Skeletal muscle tissue (tissue), 4 donors: ENCODE measurements around the gene VWA1. TPM values are rescaled to one million over a fixed set of nuclear protein-coding genes. Genes with fewer than 3 reads are reported as not detected.
"Not testable (repeated sequence)": the region's sequence is repeated elsewhere in the genome, so short reads cannot be mapped to it uniquely, and the experiment has no call there.

ENCODE experiments used
- H3K27ac ChIP-seq: one replicate; pipeline ENCODE4 v1.7.0; 2013; ENCODE audit warnings: mild to moderate bottlenecking, low read depth, low read length, inconsistent platforms
- H3K27me3 ChIP-seq, 3 donors: one replicate each; pipeline ENCODE4 v1.7.0; 2013; ENCODE audit warnings: low read length in 3 of 3; ENCODE audit not compliant: control insufficient read depth in 3 of 3, insufficient read depth in 3 of 3
- H3K36me3 ChIP-seq, 3 donors: one replicate each; pipeline ENCODE4 v1.7.0; 2013; ENCODE audit warnings: low read length in 3 of 3; ENCODE audit not compliant: control insufficient read depth in 3 of 3, insufficient read depth in 3 of 3
- H3K4me1 ChIP-seq, 3 donors: one replicate each; pipeline ENCODE4 v1.7.0; 2013; ENCODE audit warnings: low read length in 3 of 3, mild to moderate bottlenecking in 3 of 3; ENCODE audit not compliant: control insufficient read depth in 3 of 3, insufficient read depth in 3 of 3
- H3K4me3 ChIP-seq, 3 donors: one replicate each; pipeline ENCODE4 v1.7.0; 2013; ENCODE audit warnings: low read length in 3 of 3
- H3K9ac ChIP-seq, 3 donors: one replicate each; pipeline ENCODE4 v1.7.0; 2013; ENCODE audit warnings: low read length in 3 of 3, mild to moderate bottlenecking in 3 of 3, moderate library complexity in 2 of 3, low read depth in 1 of 3
- H3K9me3 ChIP-seq, 3 donors: one replicate each; pipeline ENCODE4 v1.7.0; 2013; ENCODE audit warnings: low read length in 3 of 3; ENCODE audit not compliant: control insufficient read depth in 3 of 3
- total RNA-seq: library from RNA; depleted of rRNA; stranded (reverse); fragments of >200 nt; gene quantifications from one replicate; pipeline ENCODE4 v1.2.3, GENCODE V29; 2014
- donor health status: Osteomylitis.

The VWA1 gene
- total RNA-seq, 1 donor from 2014 or later: 11.0 TPM

DNA sequence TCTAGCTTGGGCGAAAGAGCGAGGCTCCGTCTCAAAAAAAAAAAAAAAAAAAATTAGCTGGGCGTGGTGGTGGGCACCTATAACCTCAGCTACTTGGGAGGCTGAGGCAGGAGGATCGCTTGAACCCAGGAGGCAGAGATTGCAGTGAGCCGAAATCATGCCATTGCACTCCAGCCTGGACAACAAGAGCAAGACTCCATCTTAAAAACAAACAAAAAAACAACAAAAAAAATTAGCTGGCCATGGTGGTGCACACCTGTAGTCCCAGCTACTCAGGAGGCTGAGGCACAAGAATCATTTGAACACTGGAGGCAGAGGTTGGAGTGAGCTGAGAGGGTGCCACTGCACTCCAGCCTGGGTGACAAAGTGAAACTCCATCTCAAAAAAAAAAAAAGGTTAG, 6.5 kb upstream of the VWA1 start:
- H3K9ac ChIP-seq, H3K36me3 ChIP-seq, H3K4me3 ChIP-seq, H3K9me3 ChIP-seq, H3K27ac ChIP-seq: not testable (repeated sequence)
- Histone ChIP-seq H3K4me1 (peaks cover 30 to 38% (median 38%) of the 10 kb centered on the region in 3 donors), H3K27me3 (peaks cover 0 to 12% (median 5%) of the 10 kb centered on the region in 3 donors)

DNA sequence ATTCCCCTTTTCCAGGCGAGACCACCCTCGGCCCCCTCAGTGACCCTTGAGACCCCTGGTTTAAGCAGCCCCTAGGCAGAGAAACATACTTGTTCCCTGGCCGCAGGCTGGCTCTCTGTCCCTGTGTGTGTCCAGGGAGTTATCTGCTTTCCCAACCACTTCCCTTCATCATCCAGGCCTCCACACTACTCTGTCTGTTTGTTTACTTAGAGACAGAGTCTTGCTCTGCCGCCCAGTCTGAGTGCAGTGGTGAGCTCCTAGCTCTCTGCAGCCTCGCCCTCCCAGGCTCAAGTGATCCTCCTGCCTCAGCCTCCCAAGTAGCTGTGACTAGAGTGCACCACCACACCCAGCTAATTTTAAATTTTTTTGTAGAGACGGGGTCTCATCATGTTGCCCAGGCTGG, 5.8 kb upstream of the VWA1 start:
- no peaks in the 10 kb centered on the region for H3K9me3 ChIP-seq
- no peak overlapping the region for H3K9ac ChIP-seq
- peaks cover 0 to 12% (median 5%) of the 10 kb centered on the region in 3 donors for H3K27me3 ChIP-seq
- no peak overlapping the region for H3K4me3 ChIP-seq
- peak overlapping the region; percentile 72 for H3K27ac ChIP-seq
- H3K36me3 ChIP-seq: no peaks in the 10 kb centered on the region
- H3K4me1 ChIP-seq: peaks cover 36 to 44% (median 42%) of the 10 kb centered on the region in 3 donors

DNA sequence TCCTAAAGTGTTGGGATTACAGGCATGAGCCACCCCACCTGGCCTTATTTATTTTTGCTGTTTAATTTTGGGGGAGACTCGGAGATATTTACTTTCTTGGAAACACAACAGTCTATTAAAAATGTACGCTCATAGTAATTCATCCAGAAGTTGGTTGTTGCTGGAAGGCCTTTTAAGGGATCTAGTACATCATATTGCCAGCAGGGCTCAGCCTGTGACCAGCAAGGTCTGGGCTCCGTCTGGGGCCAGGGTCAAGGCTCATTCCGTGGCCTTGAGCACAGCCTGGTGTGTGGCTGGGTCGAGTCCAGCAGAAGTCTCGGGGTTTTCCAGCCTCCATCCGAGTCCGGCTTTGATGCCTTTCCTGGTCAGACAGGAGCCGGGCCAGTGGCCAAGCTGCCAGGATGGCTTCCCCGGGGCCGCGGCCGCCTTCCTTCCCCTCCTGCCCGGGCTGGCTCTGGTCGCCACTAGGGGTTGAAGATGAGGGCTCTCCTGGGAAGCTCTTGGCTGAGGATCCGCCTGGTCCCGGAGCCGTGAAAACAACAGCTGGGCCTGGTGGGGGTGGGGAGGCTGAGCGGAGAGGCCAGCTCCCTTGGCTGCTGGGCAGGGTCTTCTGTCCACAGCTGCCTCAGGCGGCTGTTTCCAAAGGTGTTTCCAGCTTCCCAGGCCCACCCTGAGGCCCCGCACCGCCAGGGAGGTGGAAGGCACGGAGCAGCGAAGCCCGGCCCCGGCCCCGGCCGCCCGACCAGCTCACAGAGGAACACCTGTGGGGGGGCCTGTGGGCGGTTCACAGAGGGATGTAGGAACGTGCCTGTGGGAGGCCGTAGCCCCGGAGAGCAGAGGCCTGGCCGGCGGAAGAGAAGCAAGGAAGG, 5.1 kb upstream of the VWA1 start:
- peaks cover 43 to 50% (median 49%) of the 10 kb centered on the region in 3 donors for H3K4me1 ChIP-seq
- no peaks in the 10 kb centered on the region for H3K9me3 ChIP-seq
- peak overlapping the region in 2 of 3 donors; percentile 40 to 51 for H3K9ac ChIP-seq
- peaks cover 0 to 17% (median 5%) of the 10 kb centered on the region in 3 donors for H3K27me3 ChIP-seq
- no peak overlapping the region for H3K4me3 ChIP-seq
- H3K27ac ChIP-seq: peak overlapping the region; percentile 72
- H3K36me3 ChIP-seq: no peaks in the 10 kb centered on the region

DNA sequence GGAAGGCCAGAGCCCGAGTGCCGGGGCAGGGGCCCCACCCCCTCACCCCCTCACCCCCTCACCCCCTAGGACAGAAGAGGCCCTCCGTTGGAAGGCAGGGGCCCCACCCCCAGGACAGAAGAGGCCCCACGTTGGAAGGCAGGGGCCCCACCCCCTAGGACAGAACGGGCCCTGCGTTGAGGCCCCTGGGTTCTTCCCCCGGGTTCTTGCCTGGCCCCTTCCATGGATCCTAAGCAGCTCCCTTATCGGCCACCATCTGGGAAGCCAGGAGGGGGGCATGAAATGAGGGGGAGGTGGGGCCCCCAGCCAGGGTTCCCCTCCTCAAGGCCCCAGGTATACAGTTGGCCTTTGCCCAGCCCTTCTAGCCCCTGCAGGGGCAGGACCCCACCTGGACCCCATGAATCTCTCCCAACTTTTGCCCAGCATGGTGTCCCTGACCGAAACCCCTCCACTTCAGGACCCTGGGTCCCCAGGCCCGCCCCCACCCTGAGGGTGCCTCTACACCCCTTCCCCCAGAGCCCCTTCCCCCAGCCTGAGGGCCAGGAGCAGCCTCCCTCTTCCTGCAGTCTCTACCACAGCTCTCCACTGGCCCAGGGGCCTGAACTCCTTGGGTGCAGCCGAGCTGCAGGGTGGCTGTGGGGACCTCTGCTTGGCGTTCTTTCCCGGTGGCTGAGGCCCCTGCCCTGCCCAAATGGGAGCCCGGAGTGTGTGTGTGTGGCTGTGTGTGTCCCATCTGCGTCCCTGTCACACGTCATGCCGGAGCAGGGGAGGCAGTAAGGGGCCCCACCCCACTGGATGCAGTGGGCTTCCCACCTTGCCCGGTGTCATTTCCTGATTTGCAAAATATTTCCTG, 4.3 kb upstream of the VWA1 start:
- Histone ChIP-seq H3K9me3 (no peaks in the 10 kb centered on the region), H3K4me1 (peaks cover 48 to 55% (median 54%) of the 10 kb centered on the region in 3 donors)

DNA sequence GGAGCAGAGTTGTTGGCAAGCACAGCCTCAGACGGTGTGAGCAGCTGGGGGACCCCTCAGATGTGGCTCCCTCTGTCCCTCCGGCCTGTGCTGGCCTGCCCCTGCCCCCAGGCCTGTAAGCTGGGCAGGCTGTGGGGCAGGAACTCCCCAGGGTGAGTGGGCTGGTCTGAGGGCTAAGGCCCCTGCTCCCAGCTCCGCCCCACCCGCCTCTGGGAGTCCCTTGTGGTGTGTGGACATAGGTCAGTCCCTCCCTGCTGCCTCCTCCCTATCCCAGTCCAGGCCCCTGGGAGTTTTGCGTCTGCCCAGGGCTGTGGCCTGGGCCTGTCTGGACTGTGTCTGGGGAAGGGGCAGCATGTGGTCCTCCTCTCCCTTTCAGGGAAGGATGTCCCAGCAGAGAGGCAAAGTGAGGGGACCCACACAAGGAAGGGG, 3.6 kb upstream of the VWA1 start:
- no peaks in the 10 kb centered on the region for H3K36me3 ChIP-seq
- peak overlapping the region in 1 of 3 donors; percentile 33 for H3K9ac ChIP-seq
- no peak overlapping the region for H3K4me3 ChIP-seq
- peaks cover 54 to 62% (median 59%) of the 10 kb centered on the region in 3 donors for H3K4me1 ChIP-seq
- H3K27me3 ChIP-seq: peaks cover 0 to 26% (median 10%) of the 10 kb centered on the region in 3 donors
- no peaks in the 10 kb centered on the region for H3K9me3 ChIP-seq
- peak overlapping the region; percentile 82 for H3K27ac ChIP-seq

More for the DNA sequence above, 4.3 kb upstream of the VWA1 start:
- Histone ChIP-seq H3K36me3 (no peaks in the 10 kb centered on the region), H3K27me3 (peaks cover 0 to 20% (median 8%) of the 10 kb centered on the region in 3 donors), H3K9ac (peak overlapping the region in 1 of 3 donors; percentile 33), H3K27ac (peak overlapping the region; percentile 82), H3K4me3 (no peak overlapping the region)

DNA sequence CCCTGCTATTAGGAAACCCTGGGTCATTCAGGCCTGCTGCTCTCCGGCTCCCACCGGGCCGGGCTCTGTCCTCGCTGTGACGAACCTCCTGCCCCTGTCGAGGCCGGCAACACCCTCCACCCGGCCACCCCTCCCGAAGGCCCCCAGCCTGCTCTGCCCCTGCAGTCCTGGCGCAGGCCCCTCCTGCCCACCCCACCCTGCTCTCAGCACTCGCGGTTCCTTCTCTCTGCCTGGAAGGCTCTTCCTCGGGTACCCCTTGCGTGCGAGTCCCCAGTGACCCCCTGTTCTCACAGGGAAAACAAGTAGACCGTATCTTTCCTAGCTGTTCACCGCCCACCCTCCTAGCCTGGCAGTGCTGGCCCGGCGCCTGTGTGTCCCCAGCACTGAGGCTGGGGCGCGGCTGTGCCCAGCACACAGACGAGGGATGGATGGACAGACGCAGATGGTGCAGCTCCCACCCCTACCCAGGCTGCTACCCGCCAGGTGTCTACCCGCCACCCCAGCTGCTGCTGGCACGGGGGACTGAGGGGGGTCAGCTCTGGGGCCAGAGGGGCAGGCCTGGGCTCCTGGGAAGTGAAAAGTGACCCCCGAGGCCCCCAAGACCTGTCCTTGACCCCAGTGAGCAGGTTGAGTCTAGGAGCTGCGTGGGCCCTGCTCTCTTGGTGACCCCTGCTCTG, 3.1 kb upstream of the VWA1 start:
- Histone ChIP-seq H3K27me3 (peaks cover 0 to 31% (median 16%) of the 10 kb centered on the region in 3 donors), H3K4me1 (peaks cover 57 to 66% (median 64%) of the 10 kb centered on the region in 3 donors), H3K4me3 (no peak overlapping the region)

DNA sequence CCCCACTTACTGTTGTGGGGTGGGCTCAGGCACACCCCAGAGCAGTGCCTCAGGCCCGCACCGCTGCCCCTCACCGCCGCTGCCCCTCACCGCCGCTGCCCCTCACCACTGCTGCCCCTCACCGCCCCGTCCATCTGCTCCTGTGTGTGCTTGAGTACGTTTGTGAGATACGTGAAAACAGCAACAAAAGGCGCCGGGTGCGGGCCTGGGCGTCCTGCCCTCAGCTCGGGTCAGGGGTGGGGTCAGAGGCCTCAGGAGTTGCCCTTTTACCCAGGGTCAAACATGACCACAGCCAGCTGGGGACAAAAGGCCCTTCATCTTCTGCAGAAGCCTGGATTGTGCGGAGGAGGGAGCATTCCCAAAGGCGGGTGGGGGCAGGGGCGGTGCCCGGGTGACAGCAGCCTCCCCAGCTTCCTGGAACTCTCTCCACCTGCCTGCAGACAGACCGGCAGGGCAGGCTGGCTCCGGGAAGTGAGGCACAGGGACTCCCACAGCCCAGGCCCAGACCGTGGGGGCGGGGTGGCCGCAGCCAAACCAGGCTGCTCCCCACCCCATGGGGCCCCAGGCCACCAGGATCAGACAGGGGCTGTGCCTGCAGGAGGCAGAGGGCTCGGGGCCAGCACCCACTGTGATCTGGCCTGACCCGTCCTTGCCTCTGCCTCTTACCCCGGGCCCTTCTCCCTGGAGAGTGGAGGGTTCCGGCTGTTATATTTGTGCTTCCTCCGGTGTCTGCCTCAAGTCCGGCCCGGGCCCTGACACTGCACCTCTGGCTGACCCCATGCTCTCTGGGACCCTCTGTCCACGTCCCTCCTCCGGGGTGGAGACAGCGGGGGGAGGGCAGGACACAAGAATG, 2.3 kb upstream of the VWA1 start:
- Histone ChIP-seq H3K4me1 (peaks cover 57 to 68% (median 66%) of the 10 kb centered on the region in 3 donors), H3K9me3 (no peaks in the 10 kb centered on the region), H3K27ac (peak overlapping the region; percentile 82), H3K9ac (peak overlapping the region in 2 of 3 donors; percentile 25 to 45), H3K4me3 (peak overlapping the region in 1 of 3 donors; percentile 2), H3K36me3 (no peaks in the 10 kb centered on the region), H3K27me3 (peaks cover 0 to 37% (median 17%) of the 10 kb centered on the region in 3 donors)

More for the DNA sequence above, 3.1 kb upstream of the VWA1 start:
- no peaks in the 10 kb centered on the region for H3K9me3 ChIP-seq
- H3K27ac ChIP-seq: peak overlapping the region; percentile 82
- H3K9ac ChIP-seq: peak overlapping the region in 1 of 3 donors; percentile 45
- H3K36me3 ChIP-seq: no peaks in the 10 kb centered on the region

DNA sequence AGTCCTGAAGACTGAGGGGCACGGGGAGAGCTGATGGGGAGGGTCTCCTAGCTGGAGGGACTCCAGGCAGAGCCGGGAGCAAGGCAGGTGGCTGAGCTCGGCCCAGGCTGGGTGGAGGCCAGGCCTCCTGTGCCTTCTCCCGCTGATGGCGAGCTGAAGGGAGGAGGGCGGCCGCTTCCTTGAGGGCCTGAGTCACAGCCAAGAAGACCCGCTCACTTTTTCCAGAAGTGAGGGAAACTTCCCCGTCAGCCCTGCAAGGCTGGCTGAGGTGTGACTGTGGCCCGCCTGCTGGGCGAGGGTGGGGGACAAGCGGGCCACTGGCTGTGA, 1.7 kb upstream of the VWA1 start:
- Histone ChIP-seq H3K4me3 (peak overlapping the region in 1 of 3 donors; percentile 2), H3K27ac (peak overlapping the region; percentile 82), H3K36me3 (no peaks in the 10 kb centered on the region), H3K9ac (peak overlapping the region in 2 of 3 donors; percentile 25 to 45), H3K4me1 (peaks cover 57 to 68% (median 66%) of the 10 kb centered on the region in 3 donors), H3K9me3 (no peaks in the 10 kb centered on the region), H3K27me3 (peaks cover 0 to 38% (median 13%) of the 10 kb centered on the region in 3 donors)
